Endometrial microvascular endothelial cells (primary cell): ENCODE measurements around the gene LGALS13. TPM values are rescaled to one million over a fixed set of nuclear protein-coding genes. Genes with fewer than 3 reads are reported as not detected.
"Not testable (repeated sequence)": the region's sequence is repeated elsewhere in the genome, so short reads cannot be mapped to it uniquely, and the experiment has no call there.

Source experiments
- in situ Hi-C: cut with HindIII; loops from 2 replicates; pipeline ENCODE4 v1.10.0; 2017; ENCODE audit warnings: low sequenced_read_pairs, low pct_unique_long_range_greater_than_20kb; ENCODE audit errors: inconsistent ontology term
- total RNA-seq: library from RNA; depleted of rRNA; stranded (reverse); fragments of >200 nt; gene quantifications from one replicate; pipeline ENCODE4 v1.2.3, GENCODE V29; 2015; ENCODE audit errors: inconsistent ontology term

LGALS13 gene
- total RNA-seq, 1 donor from 2014 or later = not detected

- in situ Hi-C loops = no loop called here
These were observed 4.7 kb downstream of the LGALS13 start for GRCh38 chr19:39607021-39607420.

GRCh38 chr19:39607561-39607960 lies 5.2 kb downstream of the LGALS13 start:
- in situ Hi-C loops = no loop called here

- in situ Hi-C loops = no loop called here
These were observed 11.3 kb downstream of the LGALS13 start for GRCh38 chr19:39613597-39613996.

- in situ Hi-C loops = no loop called here
These were observed 15.4 kb downstream of the LGALS13 start for GRCh38 chr19:39617745-39618144.

GRCh38 chr19:39623946-39624345 lies 21.6 kb downstream of the LGALS13 start:
- in situ Hi-C loops = no loop called here

GRCh38 chr19:39627631-39628030 lies 25.3 kb downstream of the LGALS13 start:
- in situ Hi-C loops = not testable (repeated sequence)

GRCh38 chr19:39631178-39631577 lies 28.9 kb downstream of the LGALS13 start:
- in situ Hi-C loops = no loop called here

GRCh38 chr19:39631626-39632025 lies 29.3 kb downstream of the LGALS13 start:
- in situ Hi-C loops = no loop called here

- in situ Hi-C loops = no loop called here
These were observed 35.6 kb downstream of the LGALS13 start for GRCh38 chr19:39637891-39638290.

- in situ Hi-C loops = no loop called here
These were observed 39.4 kb downstream of the LGALS13 start for GRCh38 chr19:39641773-39642172.

- in situ Hi-C loops = no loop called here
These were observed 41.3 kb downstream of the LGALS13 start for GRCh38 chr19:39643591-39643990.

GRCh38 chr19:39645800-39646411 lies 43.6 kb downstream of the LGALS13 start:
- in situ Hi-C loops = no loop called here

- in situ Hi-C loops = no loop called here
These were observed 45.6 kb downstream of the LGALS13 start for GRCh38 chr19:39647918-39648317.

GRCh38 chr19:39655613-39656012 lies 53.3 kb downstream of the LGALS13 start, which contains the start of gene LGALS16:
Gene LGALS16 (plus strand): TSS chr19:39655913. CDS start chr19:39655962, 49 bp downstream.
- in situ Hi-C loops = no loop called here

Other genes with a start within 250 kb of the LGALS13 start
- gene PAF1, start 211.4 kb upstream of the LGALS13 start, total RNA-seq = 48.7 TPM
- 23.0 TPM for gene MED29, start 211.1 kb upstream of the LGALS13 start, total RNA-seq
- gene ZFP36, start 195.7 kb upstream of the LGALS13 start, total RNA-seq = 2.8 TPM
- 12.8 TPM for gene PLEKHG2, start 189.9 kb upstream of the LGALS13 start, total RNA-seq
- 1,019 TPM for gene RPS16, start 166.6 kb upstream of the LGALS13 start, total RNA-seq
- gene SUPT5H, start 156.9 kb upstream of the LGALS13 start, total RNA-seq = 64.7 TPM
- 102 TPM for gene TIMM50, start 121.7 kb upstream of the LGALS13 start, total RNA-seq
- 0.19 TPM for gene DLL3, start 103.6 kb upstream of the LGALS13 start, total RNA-seq
- not detected for gene SELENOV, start 87.4 kb upstream of the LGALS13 start, total RNA-seq
- 2.3 TPM for gene EID2B, start 69.7 kb upstream of the LGALS13 start, total RNA-seq
- 13.8 TPM for gene EID2, start 62.4 kb upstream of the LGALS13 start, total RNA-seq
- gene LGALS16, start 53.4 kb downstream of the LGALS13 start, total RNA-seq = not detected
- not detected for gene LGALS14, start 102.0 kb downstream of the LGALS13 start, total RNA-seq
- not detected for gene CLC, start 135.5 kb downstream of the LGALS13 start, total RNA-seq
- not detected for gene LEUTX, start 176.3 kb downstream of the LGALS13 start, total RNA-seq
- 13.2 TPM for gene DYRK1B, start 231.6 kb downstream of the LGALS13 start, total RNA-seq
- 166 TPM for gene FBL, start 243.9 kb downstream of the LGALS13 start, total RNA-seq